ENCODE results near the gene CADM1.

The CADM1 gene

GRCh38 chr11:115275045-115275444 is 229.2 kb downstream of the CADM1 start:
- Histone ChIP-seq H3K9me3 (ENCODE audit: control insufficient read depth, low read length) (no peaks in the 10 kb centered on the region), H3K4me3 (ENCODE audit: insufficient read depth, low read depth, low read length) (no peak overlapping the region)
- 93 to 97% methylated on average over 11 of the region's 11 CpGs for WGBS, 2 experiments

DNA sequence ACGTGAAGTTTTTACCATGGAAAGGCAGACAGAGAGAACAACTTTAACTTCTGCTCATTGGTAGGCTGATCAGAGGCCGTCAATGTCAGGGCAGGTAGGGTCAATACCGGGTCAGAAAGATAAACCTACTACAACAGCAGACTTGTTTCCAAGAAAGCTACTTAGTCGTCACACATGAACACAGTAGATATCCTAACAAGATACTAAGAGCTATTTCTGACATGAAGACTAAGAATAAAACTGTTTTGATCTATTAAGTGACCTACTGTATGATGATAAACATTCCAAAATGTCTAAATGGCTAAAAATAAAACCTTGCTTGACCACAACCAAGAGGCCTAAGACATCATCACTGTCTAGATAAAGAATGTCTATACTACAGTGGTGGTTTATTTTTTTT is 231.3 kb downstream of the CADM1 start:
- WGBS, 2 experiments: 93 to 98% methylated on average over 4 of the region's 4 CpGs
- no peaks in the 10 kb centered on the region for H3K36me3 ChIP-seq (ENCODE audit: control insufficient read depth, insufficient read depth, low read length)
- peaks cover 10% of the 10 kb centered on the region for H3K4me1 ChIP-seq (ENCODE audit: control insufficient read depth, insufficient read depth, low read length)
- no peak overlapping the region for H3K27ac ChIP-seq (ENCODE audit: insufficient read depth, low read depth, low read length, poor library complexity, severe bottlenecking)
- H3K4me3 ChIP-seq (ENCODE audit: insufficient read depth, low read depth, low read length): no peak overlapping the region
- no peaks in the 10 kb centered on the region for H3K27me3 ChIP-seq (ENCODE audit: control insufficient read depth, insufficient read depth, low read length, poor library complexity, severe bottlenecking)
- H3K9me3 ChIP-seq (ENCODE audit: control insufficient read depth, low read length): no peaks in the 10 kb centered on the region

More at GRCh38 chr11:115275045-115275444, 229.2 kb downstream of the CADM1 start:
- Histone ChIP-seq H3K27me3 (ENCODE audit: control insufficient read depth, insufficient read depth, low read length, poor library complexity, severe bottlenecking) (no peaks in the 10 kb centered on the region), H3K4me1 (ENCODE audit: control insufficient read depth, insufficient read depth, low read length) (peaks cover 10% of the 10 kb centered on the region), H3K27ac (ENCODE audit: insufficient read depth, low read depth, low read length, poor library complexity, severe bottlenecking) (no peak overlapping the region), H3K36me3 (ENCODE audit: control insufficient read depth, insufficient read depth, low read length) (no peaks in the 10 kb centered on the region)

DNA sequence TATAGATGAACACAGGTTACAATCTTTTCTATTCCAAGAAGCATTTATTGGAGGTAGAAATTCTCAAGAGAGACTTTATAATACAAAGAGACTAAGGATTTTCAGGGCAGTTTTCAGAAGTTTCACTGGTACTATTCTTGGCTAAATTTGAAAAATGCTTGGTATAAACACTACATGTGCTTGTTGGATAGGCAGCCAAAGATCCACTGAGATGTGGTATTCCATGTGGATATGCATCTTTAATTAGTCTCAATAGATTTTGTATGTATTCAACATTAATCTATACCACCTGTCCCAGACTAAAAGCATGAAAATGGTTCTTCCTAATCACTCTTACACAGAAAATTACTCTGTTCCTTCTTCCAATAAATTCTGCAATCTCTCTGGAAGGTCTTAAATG is 232.6 kb downstream of the CADM1 start:
- no peak overlapping the region for H3K27ac ChIP-seq (ENCODE audit: insufficient read depth, low read depth, low read length, poor library complexity, severe bottlenecking)
- peaks cover 3% of the 10 kb centered on the region for H3K4me1 ChIP-seq (ENCODE audit: control insufficient read depth, insufficient read depth, low read length)
- H3K4me3 ChIP-seq (ENCODE audit: insufficient read depth, low read depth, low read length): no peak overlapping the region
- H3K27me3 ChIP-seq (ENCODE audit: control insufficient read depth, insufficient read depth, low read length, poor library complexity, severe bottlenecking): no peaks in the 10 kb centered on the region
- no peaks in the 10 kb centered on the region for H3K9me3 ChIP-seq (ENCODE audit: control insufficient read depth, low read length)
- no peaks in the 10 kb centered on the region for H3K36me3 ChIP-seq (ENCODE audit: control insufficient read depth, insufficient read depth, low read length)

DNA sequence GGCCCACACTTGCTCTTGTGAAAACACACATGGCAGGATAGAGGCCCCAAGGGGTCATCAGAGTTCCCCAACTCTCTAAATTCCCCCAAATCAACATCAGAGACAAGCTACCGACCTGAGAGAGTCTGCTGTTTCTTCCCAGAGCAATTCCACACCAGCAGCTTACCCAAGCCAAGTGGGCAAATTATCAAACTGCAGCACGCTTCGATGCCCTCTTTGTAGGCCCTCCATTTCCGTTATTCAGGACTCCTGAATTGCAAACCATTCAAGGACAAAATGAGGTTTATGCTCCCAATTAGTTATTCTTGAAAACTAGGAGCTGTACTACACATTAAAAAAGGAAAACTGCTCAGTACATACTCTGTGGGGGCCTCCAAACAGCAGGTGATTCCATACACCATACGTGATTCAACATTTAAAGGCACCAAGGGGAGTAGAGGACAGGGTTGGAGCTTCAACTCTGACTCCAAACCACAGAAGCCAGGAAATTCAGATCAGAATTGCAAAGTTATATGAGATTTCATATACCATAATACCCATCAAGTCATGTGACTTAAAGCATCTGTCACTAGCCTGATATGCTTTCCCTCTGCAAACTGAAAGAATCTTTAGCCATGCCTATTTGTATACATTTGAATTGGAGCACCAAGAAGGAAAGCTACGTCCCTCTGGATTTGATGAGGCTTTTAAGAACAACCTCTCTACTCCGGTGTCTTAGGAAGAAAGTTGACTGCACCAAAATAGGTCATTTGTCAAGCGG is 234.8 kb downstream of the CADM1 start:
- WGBS, 2 experiments: 95 to 96% methylated on average over 8 of the region's 8 CpGs
- H3K27me3 ChIP-seq (ENCODE audit: control insufficient read depth, insufficient read depth, low read length, poor library complexity, severe bottlenecking): no peaks in the 10 kb centered on the region
- no peak overlapping the region for H3K4me3 ChIP-seq (ENCODE audit: insufficient read depth, low read depth, low read length)
- H3K4me1 ChIP-seq (ENCODE audit: control insufficient read depth, insufficient read depth, low read length): no peaks in the 10 kb centered on the region
- H3K36me3 ChIP-seq (ENCODE audit: control insufficient read depth, insufficient read depth, low read length): no peaks in the 10 kb centered on the region
- H3K9me3 ChIP-seq (ENCODE audit: control insufficient read depth, low read length): no peaks in the 10 kb centered on the region
- H3K27ac ChIP-seq (ENCODE audit: insufficient read depth, low read depth, low read length, poor library complexity, severe bottlenecking): no peak overlapping the region

GRCh38 chr11:115267871-115268270 is 236.3 kb downstream of the CADM1 start:
- Histone ChIP-seq H3K4me3 (ENCODE audit: insufficient read depth, low read depth, low read length) (no peak overlapping the region), H3K9me3 (ENCODE audit: control insufficient read depth, low read length) (no peaks in the 10 kb centered on the region), H3K27me3 (ENCODE audit: control insufficient read depth, insufficient read depth, low read length, poor library complexity, severe bottlenecking) (no peaks in the 10 kb centered on the region), H3K27ac (ENCODE audit: insufficient read depth, low read depth, low read length, poor library complexity, severe bottlenecking) (no peak overlapping the region), H3K4me1 (ENCODE audit: control insufficient read depth, insufficient read depth, low read length) (no peaks in the 10 kb centered on the region), H3K36me3 (ENCODE audit: control insufficient read depth, insufficient read depth, low read length) (no peaks in the 10 kb centered on the region)
- 95% methylated on average over 7 of the region's 7 CpGs for WGBS, 2 experiments

DNA sequence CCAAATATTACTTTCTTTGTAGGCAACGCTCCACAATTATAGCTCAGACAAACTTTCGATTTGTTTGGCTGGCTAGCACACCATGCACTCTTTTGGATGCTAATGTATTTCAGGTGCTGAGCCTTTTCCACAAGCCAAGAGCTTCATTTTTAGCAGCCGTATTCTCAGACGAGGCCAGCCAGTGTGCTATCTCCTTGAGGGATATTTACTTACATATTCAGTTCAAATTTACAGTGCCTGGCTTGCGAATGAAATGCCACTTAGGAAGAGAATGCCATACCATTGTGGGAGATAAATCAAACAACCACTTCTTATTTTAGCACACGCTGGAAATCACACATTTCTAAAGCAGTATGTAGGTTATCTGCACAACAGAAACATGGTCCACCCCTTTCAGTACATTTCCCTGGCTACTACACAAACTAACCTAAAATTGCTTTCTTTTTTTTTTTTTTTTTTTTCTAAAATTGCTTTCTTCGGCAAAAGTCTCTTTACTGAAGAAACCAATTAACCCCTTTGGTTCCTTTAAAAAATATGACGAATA is 236.9 kb downstream of the CADM1 start:
- no peaks in the 10 kb centered on the region for H3K36me3 ChIP-seq (ENCODE audit: control insufficient read depth, insufficient read depth, low read length)
- no peaks in the 10 kb centered on the region for H3K4me1 ChIP-seq (ENCODE audit: control insufficient read depth, insufficient read depth, low read length)
- H3K9me3 ChIP-seq (ENCODE audit: control insufficient read depth, low read length): no peaks in the 10 kb centered on the region

DNA sequence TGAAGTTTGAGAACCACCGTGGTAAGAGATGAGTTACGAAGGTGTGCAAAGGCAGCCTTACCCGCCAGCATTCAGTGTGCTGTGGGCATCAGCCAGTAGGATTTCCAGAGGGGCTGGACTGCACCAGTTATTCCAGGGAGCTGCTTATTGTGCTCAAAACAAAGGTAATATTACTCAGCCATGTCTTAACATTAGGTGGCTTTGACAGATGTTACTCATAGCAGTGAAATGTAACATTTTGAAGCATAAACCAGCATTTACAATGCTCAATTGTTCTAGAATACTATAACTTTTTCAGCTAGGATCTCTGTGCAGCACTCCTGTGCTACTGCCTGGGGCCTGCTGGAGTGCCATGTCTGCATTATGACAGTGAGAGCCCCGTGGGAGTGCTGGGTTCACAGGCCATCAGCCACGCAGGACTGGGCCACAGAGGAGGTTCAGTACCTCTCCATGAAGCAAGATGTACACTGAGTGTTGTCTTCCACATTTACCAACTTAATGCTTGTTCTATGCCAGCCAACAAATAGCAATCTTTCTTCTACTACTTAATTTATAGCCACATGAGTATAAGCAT is 238.1 kb downstream of the CADM1 start:
- H3K4me3 ChIP-seq (ENCODE audit: insufficient read depth, low read depth, low read length): no peak overlapping the region
- no peaks in the 10 kb centered on the region for H3K36me3 ChIP-seq (ENCODE audit: control insufficient read depth, insufficient read depth, low read length)
- no peaks in the 10 kb centered on the region for H3K9me3 ChIP-seq (ENCODE audit: control insufficient read depth, low read length)
- no peak overlapping the region for H3K27ac ChIP-seq (ENCODE audit: insufficient read depth, low read depth, low read length, poor library complexity, severe bottlenecking)
- H3K27me3 ChIP-seq (ENCODE audit: control insufficient read depth, insufficient read depth, low read length, poor library complexity, severe bottlenecking): no peaks in the 10 kb centered on the region
- no peaks in the 10 kb centered on the region for H3K4me1 ChIP-seq (ENCODE audit: control insufficient read depth, insufficient read depth, low read length)
- 86% methylated on average over 5 of the region's 5 CpGs for WGBS, 2 experiments

More for the DNA sequence above, 236.9 kb downstream of the CADM1 start:
- Histone ChIP-seq H3K27ac (ENCODE audit: insufficient read depth, low read depth, low read length, poor library complexity, severe bottlenecking) (no peak overlapping the region), H3K27me3 (ENCODE audit: control insufficient read depth, insufficient read depth, low read length, poor library complexity, severe bottlenecking) (no peaks in the 10 kb centered on the region), H3K4me3 (ENCODE audit: insufficient read depth, low read depth, low read length) (no peak overlapping the region)
- 88 to 90% methylated on average over 7 to 8 of the region's 8 CpGs for WGBS, 2 experiments

DNA sequence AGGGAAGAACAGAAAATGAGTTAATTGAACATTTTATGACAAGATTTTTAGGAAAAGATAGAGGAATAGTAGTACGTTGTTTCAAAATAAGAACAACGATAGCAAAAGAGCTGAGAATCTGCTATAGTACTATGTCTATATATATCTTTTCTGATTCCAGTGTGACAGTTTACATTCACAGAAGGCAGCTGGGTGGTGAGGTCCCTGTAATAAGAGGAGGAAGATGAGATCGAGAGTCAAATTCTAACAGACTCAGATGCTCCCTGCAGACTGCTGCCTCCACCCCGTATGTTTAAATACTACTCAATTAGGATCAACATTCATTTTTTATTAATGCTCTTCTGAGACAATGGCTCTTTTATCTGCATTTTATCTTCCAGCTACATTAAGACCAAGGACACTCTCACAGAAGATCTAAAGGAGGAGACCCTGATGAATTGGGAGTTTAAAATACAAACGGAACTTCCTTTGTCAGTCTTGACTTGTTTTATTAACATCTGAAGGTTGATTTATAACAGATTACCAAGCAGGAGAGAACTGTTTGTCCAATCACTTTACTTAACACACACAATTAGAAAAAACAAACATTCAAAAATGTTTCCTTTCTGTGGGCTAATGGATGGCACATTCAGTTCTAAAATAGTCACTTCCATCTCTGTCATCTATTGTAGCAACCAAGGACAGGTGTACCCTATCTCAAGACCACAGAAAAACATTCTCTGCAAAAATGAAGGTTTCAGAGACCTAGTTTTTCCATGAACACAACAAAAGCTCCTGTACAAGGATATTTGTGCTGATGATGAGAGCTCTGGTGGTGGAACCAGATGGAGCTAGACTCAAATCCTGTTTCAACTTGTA is 240.2 kb downstream of the CADM1 start:
- no peak overlapping the region for H3K27ac ChIP-seq (ENCODE audit: insufficient read depth, low read depth, low read length, poor library complexity, severe bottlenecking)
- no peaks in the 10 kb centered on the region for H3K27me3 ChIP-seq (ENCODE audit: control insufficient read depth, insufficient read depth, low read length, poor library complexity, severe bottlenecking)
- WGBS, 2 experiments: 94 to 95% methylated on average over 3 to 4 of the region's 5 CpGs
- no peaks in the 10 kb centered on the region for H3K4me1 ChIP-seq (ENCODE audit: control insufficient read depth, insufficient read depth, low read length)
- no peaks in the 10 kb centered on the region for H3K9me3 ChIP-seq (ENCODE audit: control insufficient read depth, low read length)
- no peaks in the 10 kb centered on the region for H3K36me3 ChIP-seq (ENCODE audit: control insufficient read depth, insufficient read depth, low read length)
- no peak overlapping the region for H3K4me3 ChIP-seq (ENCODE audit: insufficient read depth, low read depth, low read length)

DNA sequence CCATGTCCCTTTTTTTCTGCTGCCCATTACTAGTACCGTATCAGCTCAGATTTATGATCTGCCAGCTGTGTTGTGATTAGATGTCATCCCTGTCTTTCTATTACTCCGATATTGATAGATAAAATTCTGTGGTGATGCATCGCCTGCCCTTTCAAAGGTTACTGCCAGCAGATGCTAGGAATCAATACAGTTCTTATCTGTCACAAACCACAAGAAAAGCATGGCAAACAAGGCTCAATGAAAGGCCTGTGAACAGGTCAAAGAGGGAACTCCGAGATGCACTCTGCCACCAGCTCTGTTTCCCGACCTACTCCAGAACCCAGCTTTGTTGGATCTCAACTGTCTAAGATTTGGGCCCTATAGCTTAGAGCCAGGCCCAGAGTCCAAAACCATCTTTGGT is 246.0 kb downstream of the CADM1 start:
- Histone ChIP-seq H3K27ac (ENCODE audit: insufficient read depth, low read depth, low read length, poor library complexity, severe bottlenecking) (no peak overlapping the region), H3K4me1 (ENCODE audit: control insufficient read depth, insufficient read depth, low read length) (no peaks in the 10 kb centered on the region), H3K27me3 (ENCODE audit: control insufficient read depth, insufficient read depth, low read length, poor library complexity, severe bottlenecking) (no peaks in the 10 kb centered on the region), H3K9me3 (ENCODE audit: control insufficient read depth, low read length) (no peaks in the 10 kb centered on the region), H3K36me3 (ENCODE audit: control insufficient read depth, insufficient read depth, low read length) (no peaks in the 10 kb centered on the region), H3K4me3 (ENCODE audit: insufficient read depth, low read depth, low read length) (no peak overlapping the region)
- 85 to 89% methylated on average over 5 of the region's 5 CpGs for WGBS, 2 experiments

DNA sequence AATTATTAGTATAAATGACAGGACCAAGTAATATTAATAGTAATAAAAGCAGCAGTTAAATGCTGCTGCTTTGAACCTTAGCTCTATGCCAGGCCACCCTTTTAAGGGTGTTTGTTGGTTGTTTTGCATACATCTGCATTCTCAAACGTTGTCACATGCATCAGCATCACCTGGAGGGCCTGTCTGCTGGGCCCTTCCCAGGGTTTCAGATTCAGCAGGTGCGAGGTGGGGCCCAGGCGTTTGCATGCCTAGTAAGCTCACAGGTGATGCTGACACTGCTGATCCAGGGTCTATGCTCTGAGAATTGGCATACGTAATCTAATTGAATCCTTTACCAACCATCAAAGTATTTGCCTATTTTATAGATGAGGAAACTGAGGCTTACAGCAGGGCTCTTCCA is 246.5 kb downstream of the CADM1 start:
- H3K27me3 ChIP-seq (ENCODE audit: control insufficient read depth, insufficient read depth, low read length, poor library complexity, severe bottlenecking): no peaks in the 10 kb centered on the region
- H3K27ac ChIP-seq (ENCODE audit: insufficient read depth, low read depth, low read length, poor library complexity, severe bottlenecking): no peak overlapping the region
- H3K4me1 ChIP-seq (ENCODE audit: control insufficient read depth, insufficient read depth, low read length): no peaks in the 10 kb centered on the region
- no peak overlapping the region for H3K4me3 ChIP-seq (ENCODE audit: insufficient read depth, low read depth, low read length)
- 69 to 72% methylated on average over 4 of the region's 4 CpGs for WGBS, 2 experiments
- H3K36me3 ChIP-seq (ENCODE audit: control insufficient read depth, insufficient read depth, low read length): no peaks in the 10 kb centered on the region
- H3K9me3 ChIP-seq (ENCODE audit: control insufficient read depth, low read length): no peaks in the 10 kb centered on the region
